Lower leg skin (tissue), 3 donors: ENCODE measurements around the gene HES3.

Source experiments
- CTCF ChIP-seq, 3 donors: fragments of 450-650 bp; IDR thresholded peaks; one replicate each; pipeline ENCODE4 v1.5.1; 2016; ENCODE audit warnings: antibody characterized with exemption in 3 of 3, mild to moderate bottlenecking in 3 of 3, moderate library complexity in 2 of 3
- POLR2A ChIP-seq, 2 donors: fragments of 450-650 bp; IDR thresholded peaks; one replicate each; pipeline ENCODE4 v1.6.1; 2016 to 2017; ENCODE audit warnings: antibody characterized with exemption in 2 of 2, mild to moderate bottlenecking in 1 of 2, moderate library complexity in 1 of 2

DNA sequence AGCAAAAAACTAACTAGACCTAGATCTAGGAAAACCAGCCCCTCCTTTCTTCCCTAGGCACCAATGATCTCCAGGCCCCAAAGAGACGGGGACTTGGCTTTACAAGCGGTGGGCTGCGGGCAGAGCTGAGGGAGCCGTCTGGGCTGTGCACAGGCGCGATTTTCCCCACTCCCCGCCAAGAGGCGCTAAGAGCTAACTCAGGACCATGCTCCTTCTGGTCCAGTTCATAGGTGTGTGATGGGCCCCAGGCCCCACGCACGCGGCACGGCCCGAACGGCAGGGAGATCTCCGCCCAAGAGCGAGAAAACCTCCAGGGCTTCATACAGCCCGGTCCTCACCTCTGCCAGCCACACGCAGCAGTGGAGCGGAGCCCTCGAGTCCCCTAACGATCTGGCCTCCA, 24.4 kb downstream of the HES3 start:
- no peak for TF ChIP-seq CTCF (IDR thresholded peaks at IDR 0.05)
- no peak for TF ChIP-seq POLR2A (IDR thresholded peaks at IDR 0.05)
